ENCODE results near the gene MTAP. TPM values are rescaled to one million over a fixed set of nuclear protein-coding genes. Genes with fewer than 3 reads are reported as not detected.

Gene MTAP
- total RNA-seq, 3 donors from 2014 or later, result 20.8 to 40.2 (median 29.5) TPM

DNA sequence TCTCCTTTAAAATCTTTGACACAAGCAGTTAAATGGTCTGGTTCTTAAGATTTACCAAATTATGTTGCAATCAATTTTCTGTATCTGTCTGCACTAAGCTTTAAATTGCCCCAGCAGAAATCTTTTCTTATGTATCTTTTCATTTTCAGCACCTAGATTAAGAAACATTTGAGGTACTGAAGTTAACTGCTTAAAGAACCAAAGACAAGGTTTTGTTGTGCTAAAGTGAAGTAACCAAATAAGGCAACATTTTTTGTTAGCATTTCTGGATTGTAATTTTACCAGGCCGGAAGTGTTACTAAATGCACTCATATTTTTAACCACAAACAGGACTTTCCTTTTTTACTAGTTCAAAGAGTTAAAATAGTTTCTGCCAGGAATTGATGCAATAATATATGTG lies 24.1 kb upstream of the MTAP start:
- H3K36me3 ChIP-seq, result no peaks in the 10 kb centered on the region
- no peak for DNase-seq (ENCODE audit: low spot score in 2 of 2)
- H3K27ac ChIP-seq, result no peak overlapping the region
- H3K27me3 ChIP-seq, result no peaks in the 10 kb centered on the region
- H3K4me3 ChIP-seq, result no peak overlapping the region
- H3K4me1 ChIP-seq, result no peaks in the 10 kb centered on the region
- no peaks in the 10 kb centered on the region for H3K9me3 ChIP-seq
- TF ChIP-seq, protein P1, sequence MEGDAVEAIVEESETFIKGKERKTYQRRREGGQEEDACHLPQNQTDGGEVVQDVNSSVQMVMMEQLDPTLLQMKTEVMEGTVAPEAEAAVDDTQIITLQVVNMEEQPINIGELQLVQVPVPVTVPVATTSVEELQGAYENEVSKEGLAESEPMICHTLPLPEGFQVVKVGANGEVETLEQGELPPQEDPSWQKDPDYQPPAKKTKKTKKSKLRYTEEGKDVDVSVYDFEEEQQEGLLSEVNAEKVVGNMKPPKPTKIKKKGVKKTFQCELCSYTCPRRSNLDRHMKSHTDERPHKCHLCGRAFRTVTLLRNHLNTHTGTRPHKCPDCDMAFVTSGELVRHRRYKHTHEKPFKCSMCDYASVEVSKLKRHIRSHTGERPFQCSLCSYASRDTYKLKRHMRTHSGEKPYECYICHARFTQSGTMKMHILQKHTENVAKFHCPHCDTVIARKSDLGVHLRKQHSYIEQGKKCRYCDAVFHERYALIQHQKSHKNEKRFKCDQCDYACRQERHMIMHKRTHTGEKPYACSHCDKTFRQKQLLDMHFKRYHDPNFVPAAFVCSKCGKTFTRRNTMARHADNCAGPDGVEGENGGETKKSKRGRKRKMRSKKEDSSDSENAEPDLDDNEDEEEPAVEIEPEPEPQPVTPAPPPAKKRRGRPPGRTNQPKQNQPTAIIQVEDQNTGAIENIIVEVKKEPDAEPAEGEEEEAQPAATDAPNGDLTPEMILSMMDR (IDR thresholded peaks at IDR 0.05), result no peak
- TF ChIP-seq POLR2A (IDR thresholded peaks at IDR 0.05) (no peak), POLR2AphosphoS5 (IDR thresholded peaks at IDR 0.05) (no peak)
- intact Hi-C loops (cut with DNase I; ENCODE audit: low total_unique reads), result no loop called here

DNA sequence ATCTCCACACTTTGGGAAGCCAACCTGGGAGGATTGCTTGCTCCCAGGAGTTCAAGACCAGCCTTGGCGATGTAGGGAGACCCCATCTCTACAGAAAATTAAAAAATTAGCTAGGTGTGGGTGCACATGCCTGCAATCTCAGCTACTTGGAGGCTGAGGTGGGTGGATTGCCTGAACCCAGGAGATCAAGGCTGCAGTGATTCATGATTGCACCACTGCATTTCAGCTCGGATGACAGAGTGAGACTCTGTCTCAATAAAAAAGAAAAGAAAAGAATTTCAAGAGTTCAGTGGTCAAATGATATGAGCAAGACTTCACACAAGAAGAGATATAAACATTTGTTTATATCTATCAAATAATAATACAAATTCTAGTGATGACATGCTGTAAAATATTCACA lies 23.0 kb upstream of the MTAP start:
- Histone ChIP-seq H3K27me3 (no peaks in the 10 kb centered on the region), H3K4me3 (no peak overlapping the region), H3K9me3 (no peaks in the 10 kb centered on the region), H3K4me1 (no peaks in the 10 kb centered on the region), H3K36me3 (no peaks in the 10 kb centered on the region), H3K27ac (no peak overlapping the region)
- intact Hi-C loops (cut with DNase I; ENCODE audit: low total_unique reads), result no loop called here
- no peak for TF ChIP-seq POLR2A (IDR thresholded peaks at IDR 0.05)
- TF ChIP-seq, protein P1 (IDR thresholded peaks at IDR 0.05), result no peak
- no peak for DNase-seq (ENCODE audit: low spot score in 2 of 2)

DNA sequence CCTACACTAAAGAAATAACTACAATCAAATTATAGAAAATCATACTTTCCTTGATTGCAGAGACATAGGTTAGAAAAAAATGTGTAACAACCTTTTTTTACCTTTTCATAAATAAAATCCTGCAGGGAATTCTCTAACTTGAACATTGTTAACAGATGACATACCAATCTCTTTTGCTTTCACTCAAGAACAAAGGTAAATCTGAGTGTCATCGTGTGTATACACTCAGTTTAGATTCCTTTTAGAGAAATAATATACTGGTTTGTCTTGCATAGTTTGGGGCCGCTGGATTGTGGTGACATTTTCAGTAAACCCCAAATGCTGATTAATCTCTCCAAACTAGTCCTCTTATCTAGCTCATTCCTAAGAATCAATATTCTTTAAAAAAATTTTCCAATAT lies 20.8 kb upstream of the MTAP start:
- H3K4me3 ChIP-seq, result no peak overlapping the region
- no peak for DNase-seq (ENCODE audit: low spot score in 2 of 2)
- no peak overlapping the region for H3K27ac ChIP-seq
- intact Hi-C loops (cut with DNase I; ENCODE audit: low total_unique reads), result no loop called here
- H3K27me3 ChIP-seq, result no peaks in the 10 kb centered on the region
- H3K4me1 ChIP-seq, result no peaks in the 10 kb centered on the region
- no peaks in the 10 kb centered on the region for H3K9me3 ChIP-seq
- TF ChIP-seq POLR2AphosphoS5 (IDR thresholded peaks at IDR 0.05) (no peak), POLR2A (IDR thresholded peaks at IDR 0.05) (no peak)
- TF ChIP-seq, protein P1 (IDR thresholded peaks at IDR 0.05), result no peak
- H3K36me3 ChIP-seq, result no peaks in the 10 kb centered on the region

DNA sequence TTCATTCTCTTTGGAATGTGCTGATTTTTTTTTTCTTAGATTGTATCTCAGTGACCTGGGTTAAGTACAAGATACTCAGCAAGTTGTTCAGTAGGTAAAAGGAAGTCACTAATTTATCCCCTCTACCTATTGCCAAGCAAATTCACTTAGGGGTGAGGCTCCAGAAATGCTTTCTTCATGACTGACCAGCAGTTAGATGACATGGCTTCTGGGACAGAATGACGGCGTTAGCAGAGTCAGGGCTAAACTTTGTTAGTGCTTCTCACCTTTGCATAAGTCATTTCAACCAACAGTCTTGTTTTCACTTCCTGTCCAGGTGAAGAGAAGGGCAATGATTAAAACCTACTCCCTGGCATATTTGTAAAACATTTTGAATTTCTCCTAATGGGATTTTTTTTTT lies 20.2 kb upstream of the MTAP start:
- intact Hi-C loops (cut with DNase I; ENCODE audit: low total_unique reads), result no loop called here
- no peak for DNase-seq (ENCODE audit: low spot score in 2 of 2)
- no peaks in the 10 kb centered on the region for H3K9me3 ChIP-seq
- no peaks in the 10 kb centered on the region for H3K27me3 ChIP-seq
- H3K36me3 ChIP-seq, result no peaks in the 10 kb centered on the region
- no peak overlapping the region for H3K27ac ChIP-seq
- H3K4me3 ChIP-seq, result no peak overlapping the region
- H3K4me1 ChIP-seq, result no peaks in the 10 kb centered on the region
- TF ChIP-seq POLR2A (IDR thresholded peaks at IDR 0.05), result no peak
- TF ChIP-seq, protein P1 (IDR thresholded peaks at IDR 0.05), result no peak
- no peak for TF ChIP-seq POLR2AphosphoS5 (IDR thresholded peaks at IDR 0.05)

DNA sequence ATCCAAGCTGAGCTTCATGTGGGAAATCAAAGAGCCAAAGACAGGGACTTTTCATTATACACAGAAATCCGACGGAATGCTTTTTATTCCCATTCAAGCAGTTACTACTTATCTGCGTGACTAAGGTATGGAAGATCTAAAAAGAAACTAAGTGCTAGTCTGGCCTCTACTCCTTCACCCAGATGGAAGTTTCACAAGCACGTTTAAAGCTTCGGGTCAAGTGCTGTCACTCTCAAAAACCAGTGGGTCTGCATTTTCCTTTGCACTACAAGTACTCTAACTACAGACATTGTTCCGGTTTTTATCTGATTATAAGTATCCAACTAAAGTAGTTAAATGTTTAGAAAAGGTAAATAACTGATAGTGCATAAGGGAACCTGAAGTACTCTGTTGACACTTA lies 13.7 kb upstream of the MTAP start:
- Histone ChIP-seq H3K4me3 (no peak overlapping the region), H3K9me3 (no peaks in the 10 kb centered on the region), H3K4me1 (no peaks in the 10 kb centered on the region), H3K36me3 (no peaks in the 10 kb centered on the region), H3K27ac (no peak overlapping the region), H3K27me3 (no peaks in the 10 kb centered on the region)
- TF ChIP-seq POLR2AphosphoS5 (IDR thresholded peaks at IDR 0.05) (no peak), POLR2A (IDR thresholded peaks at IDR 0.05) (no peak)
- TF ChIP-seq, protein P1 (IDR thresholded peaks at IDR 0.05), result no peak
- no peak for DNase-seq (ENCODE audit: low spot score in 2 of 2)
- intact Hi-C loops (cut with DNase I; ENCODE audit: low total_unique reads), result no loop called here

Measured in breast epithelium (tissue), 4 donors.